PC-9 (cell line): ENCODE results near the gene PRXL2B. TPM values are rescaled to one million over a fixed set of nuclear protein-coding genes. Genes with fewer than 3 reads are reported as not detected.

Source experiments
- BruUV-seq: library from RNA; stranded (reverse); fragments of 400-500 nt; replicated peaks from 2 replicates; lab custom pipeline; 2021; lab: Mats Ljungman, UMichigan
- CTCF ChIA-PET: fragments of 300-600 bp; sonication (Branson Sonifier 250); formaldehyde crosslinking; loops from one replicate; lab custom pipeline; 2022; ENCODE audit warnings: antibody characterized with exemption; lab: Charles Lee
- POLR2A ChIA-PET: fragments of 300-600 bp; sonication (Branson Sonifier 250); formaldehyde crosslinking; loops from one replicate; lab custom pipeline; 2022; ENCODE audit warnings: antibody characterized with exemption; ENCODE audit not compliant: unreplicated experiment; lab: Charles Lee
- DNase-seq, 2 experiments: peaks; one replicate each; pipeline versions ENCODE4 v3.0.0 to v3.0.0-alpha.2; 2015 to 2022; ENCODE audit warnings: mixed read lengths in 1 of 2
- H2AFZ ChIP-seq: fragments of 200-600 bp; sonication (generic); 2 replicates; pipeline ENCODE4 v1.8.1; 2017; ENCODE audit warnings: antibody characterized with exemption
- H3F3A ChIP-seq: fragments of 200-600 bp; sonication (generic); 2 replicates; pipeline ENCODE4 v1.8.1; 2017; ENCODE audit warnings: antibody characterized with exemption, mild to moderate bottlenecking, low read depth; ENCODE audit not compliant: insufficient read depth
- H3K27ac ChIP-seq: fragments of 200-600 bp; sonication (generic); 2 replicates; pipeline ENCODE4 v1.6.1; 2016; ENCODE audit warnings: mixed run types
- H3K27me3 ChIP-seq: fragments of 200-600 bp; sonication (generic); 2 replicates; pipeline ENCODE4 v1.6.1; 2016; ENCODE audit warnings: low read depth, mixed run types; ENCODE audit not compliant: insufficient read depth
- H3K36me3 ChIP-seq: fragments of 200-600 bp; sonication (generic); 2 replicates; pipeline ENCODE4 v1.6.1; 2016; ENCODE audit warnings: low read depth, mixed run types
- H3K4me1 ChIP-seq: fragments of 200-600 bp; sonication (generic); replicated peaks from 2 replicates; pipeline ENCODE4 v1.6.1; 2016; ENCODE audit warnings: mixed run types; ENCODE audit not compliant: insufficient read depth
- H3K4me2 ChIP-seq: fragments of 200-600 bp; sonication (generic); 2 replicates; pipeline ENCODE4 v1.6.1; 2017; ENCODE audit warnings: mixed run types
- H3K4me3 ChIP-seq: fragments of 200-600 bp; sonication (generic); 2 replicates; pipeline ENCODE4 v1.6.1; 2016; ENCODE audit warnings: mixed run types
- H3K79me2 ChIP-seq: fragments of 200-600 bp; sonication (generic); 2 replicates; pipeline ENCODE4 v1.6.1; 2017; ENCODE audit warnings: low read depth, mixed run types
- H3K9me2 ChIP-seq: fragments of 200-600 bp; sonication (generic); 2 replicates; pipeline ENCODE4 v1.8.1; 2017; ENCODE audit warnings: mild to moderate bottlenecking; ENCODE audit not compliant: insufficient read depth
- H3K9me3 ChIP-seq: fragments of 200-600 bp; sonication (generic); 2 replicates; pipeline ENCODE4 v1.8.1; 2016; ENCODE audit warnings: low read depth; ENCODE audit not compliant: insufficient read depth
- H4K20me1 ChIP-seq: fragments of 200-600 bp; sonication (generic); 2 replicates; pipeline ENCODE4 v1.8.1; 2017; ENCODE audit not compliant: insufficient read depth
- CTCF ChIP-seq: fragments of 200-600 bp; sonication (generic); conservative IDR thresholded peaks from 2 replicates; pipeline ENCODE4 v1.6.1; 2017; ENCODE audit warnings: mixed run types, antibody characterized with exemption, mild to moderate bottlenecking, moderate library complexity
- EZH2 ChIP-seq: fragments of 200-600 bp; sonication (generic); IDR thresholded peaks from 2 replicates; pipeline ENCODE4 v1.8.0; 2017; ENCODE audit warnings: antibody characterized with exemption, low read depth
- intact Hi-C: fragments of 100-400 bp; cut with micrococcal nuclease; formaldehyde crosslinking; loops from one replicate; pipeline ENCODE4 v1.10.0; 2022; ENCODE audit not compliant: unreplicated experiment
- total RNA-seq: library from RNA; stranded (reverse); gene quantifications from 2 replicates; pipeline ENCODE4 v1.2.3, GENCODE V29; 2021

The PRXL2B gene
- total RNA-seq, 1 experiment from 2014 or later, result 26.1 TPM

GRCh38 chr1:2558861-2559260 lies 27.7 kb upstream of the PRXL2B start:
- DNase-seq, result no peak
- Histone ChIP-seq H2AFZ (no peak overlapping the region), H4K20me1 (no peaks in the 10 kb centered on the region), H3K27me3 (no peaks in the 10 kb centered on the region; the same call in 1 of the 2 replicates), H3K9me3 (no peaks in the 10 kb centered on the region), H3K27ac (no peak overlapping the region), H3K4me1 (no peaks in the 10 kb centered on the region), H3F3A (no peaks in the 10 kb centered on the region), H3K4me3 (no peak overlapping the region), H3K79me2 (no peaks in the 10 kb centered on the region), H3K9me2 (no peaks in the 10 kb centered on the region), H3K36me3 (no peaks in the 10 kb centered on the region), H3K4me2 (no peak overlapping the region)
- ChIA-PET POLR2A (no interaction called here), CTCF (no interaction called here)
- BruUV-seq, result no TSS peak
- TF ChIP-seq EZH2, result no peak
- no peak for TF ChIP-seq CTCF
- intact Hi-C loops, result no loop called here

- Histone ChIP-seq H3K4me1 (no peaks in the 10 kb centered on the region), H3K4me2 (no peak overlapping the region), H3K9me2 (no peaks in the 10 kb centered on the region), H3F3A (no peaks in the 10 kb centered on the region), H4K20me1 (no peaks in the 10 kb centered on the region), H3K36me3 (no peaks in the 10 kb centered on the region), H2AFZ (no peak overlapping the region), H3K27me3 (peaks cover 1% of the 10 kb centered on the region; the same call in 1 of the 2 replicates), H3K79me2 (no peaks in the 10 kb centered on the region), H3K4me3 (no peak overlapping the region), H3K9me3 (no peaks in the 10 kb centered on the region), H3K27ac (no peak overlapping the region)
- TF ChIP-seq CTCF, result no peak
- TF ChIP-seq EZH2, result no peak
- DNase-seq, result no peak
- ChIA-PET POLR2A (no interaction called here), CTCF (no interaction called here)
- BruUV-seq, result no TSS peak
- intact Hi-C loops, result no loop called here
Measured at GRCh38 chr1:2559509-2560298, 26.9 kb upstream of the PRXL2B start.

GRCh38 chr1:2560299-2561073 lies 26.1 kb upstream of the PRXL2B start:
- no peak for DNase-seq
- H3K27ac ChIP-seq, result no peak overlapping the region
- no TSS peak for BruUV-seq
- H3K4me2 ChIP-seq, result no peak overlapping the region
- no peak for TF ChIP-seq CTCF
- TF ChIP-seq EZH2, result no peak
- no peak overlapping the region for H3K4me3 ChIP-seq
- H3K4me1 ChIP-seq, result no peaks in the 10 kb centered on the region
- no peaks in the 10 kb centered on the region for H4K20me1 ChIP-seq
- H3K9me3 ChIP-seq, result no peaks in the 10 kb centered on the region
- no peaks in the 10 kb centered on the region for H3K79me2 ChIP-seq
- ChIA-PET CTCF (no interaction called here), POLR2A (no interaction called here)
- H3K27me3 ChIP-seq, result peaks cover 9% of the 10 kb centered on the region
- intact Hi-C loops, result no loop called here
- H3F3A ChIP-seq, result no peaks in the 10 kb centered on the region
- H2AFZ ChIP-seq, result no peak overlapping the region
- no peaks in the 10 kb centered on the region for H3K36me3 ChIP-seq
- no peaks in the 10 kb centered on the region for H3K9me2 ChIP-seq
